Measurements from ENCODE around the gene BDKRB2.

Gene BDKRB2

GRCh38 chr14:96250485-96250884, 45.8 kb downstream of the BDKRB2 start:
- DNase-seq (ENCODE audit: low read depth in 2 of 3, low spot score in 2 of 3) = no peak

- DNase-seq (ENCODE audit: low read depth in 2 of 3, low spot score in 2 of 3) = no peak
These were observed 47.1 kb downstream of the BDKRB2 start for GRCh38 chr14:96251656-96252155.

GRCh38 chr14:96252323-96252998, 47.8 kb downstream of the BDKRB2 start:
- DNase-seq (ENCODE audit: low read depth in 2 of 3, low spot score in 2 of 3) = no peak

GRCh38 chr14:96252999-96253539, 48.4 kb downstream of the BDKRB2 start:
- no peak for DNase-seq (ENCODE audit: low read depth in 2 of 3, low spot score in 2 of 3)

GRCh38 chr14:96254687-96255086, 50.0 kb downstream of the BDKRB2 start:
- DNase-seq (ENCODE audit: low read depth in 2 of 3, low spot score in 2 of 3) = no peak

GRCh38 chr14:96255501-96256366, 51.1 kb downstream of the BDKRB2 start, which contains the start of gene BDKRB1:
Gene BDKRB1, plus strand, starts transcription at chr14:96256210. Its CDS starts 7,473 bp downstream, at chr14:96263683.
- DNase-seq (ENCODE audit: low read depth in 2 of 3, low spot score in 2 of 3) = no peak

- no peak for DNase-seq (ENCODE audit: low read depth in 2 of 3, low spot score in 2 of 3)
These were observed 51.8 kb downstream of the BDKRB2 start for GRCh38 chr14:96256407-96256806.

GRCh38 chr14:96257056-96257455, 52.4 kb downstream of the BDKRB2 start:
- no peak for DNase-seq (ENCODE audit: low read depth in 2 of 3, low spot score in 2 of 3)

- no peak for DNase-seq (ENCODE audit: low read depth in 2 of 3, low spot score in 2 of 3)
These were observed 53.3 kb downstream of the BDKRB2 start for GRCh38 chr14:96257900-96258299.

GRCh38 chr14:96260341-96260821, 55.7 kb downstream of the BDKRB2 start:
- no peak for DNase-seq (ENCODE audit: low read depth in 2 of 3, low spot score in 2 of 3)

- DNase-seq (ENCODE audit: low read depth in 2 of 3, low spot score in 2 of 3) = no peak
These were observed 56.4 kb downstream of the BDKRB2 start for GRCh38 chr14:96261053-96261452.

GRCh38 chr14:96261772-96262655, 57.4 kb downstream of the BDKRB2 start:
- no peak for DNase-seq (ENCODE audit: low read depth in 2 of 3, low spot score in 2 of 3)

- no peak for DNase-seq (ENCODE audit: low read depth in 2 of 3, low spot score in 2 of 3)
These were observed 58.9 kb downstream of the BDKRB2 start for GRCh38 chr14:96263347-96264199.

- DNase-seq (ENCODE audit: low read depth in 2 of 3, low spot score in 2 of 3) = no peak
These were observed 59.5 kb downstream of the BDKRB2 start for GRCh38 chr14:96264200-96264553.

- DNase-seq (ENCODE audit: low read depth in 2 of 3, low spot score in 2 of 3) = no peak
These were observed 60.2 kb downstream of the BDKRB2 start for GRCh38 chr14:96264853-96265252.

- no peak for DNase-seq (ENCODE audit: low read depth in 2 of 3, low spot score in 2 of 3)
These were observed 60.9 kb downstream of the BDKRB2 start for GRCh38 chr14:96265383-96266095.

GRCh38 chr14:96267336-96267735, 62.7 kb downstream of the BDKRB2 start:
- no peak for DNase-seq (ENCODE audit: low read depth in 2 of 3, low spot score in 2 of 3)

GRCh38 chr14:96267916-96268315, 63.3 kb downstream of the BDKRB2 start:
- no peak for DNase-seq (ENCODE audit: low read depth in 2 of 3, low spot score in 2 of 3)

All from activated CD8-positive, alpha-beta memory T cell treated with anti-CD3 and anti-CD28 coated beads for 48 hours (primary cell).